HG03439 (cell line): ENCODE results near the gene RXFP1.
"Not testable (repeated sequence)": the region's sequence is repeated elsewhere in the genome, so short reads cannot be mapped to it uniquely, and the experiment has no call there.

Experiments
- ATAC-seq: cut with Tn5 transposase; IDR thresholded peaks from one replicate; pipeline ENCODE4 v1.9.1; 2021; ENCODE audit warnings: mild to moderate bottlenecking, moderate library complexity; ENCODE audit not compliant: unreplicated experiment

Gene RXFP1

DNA sequence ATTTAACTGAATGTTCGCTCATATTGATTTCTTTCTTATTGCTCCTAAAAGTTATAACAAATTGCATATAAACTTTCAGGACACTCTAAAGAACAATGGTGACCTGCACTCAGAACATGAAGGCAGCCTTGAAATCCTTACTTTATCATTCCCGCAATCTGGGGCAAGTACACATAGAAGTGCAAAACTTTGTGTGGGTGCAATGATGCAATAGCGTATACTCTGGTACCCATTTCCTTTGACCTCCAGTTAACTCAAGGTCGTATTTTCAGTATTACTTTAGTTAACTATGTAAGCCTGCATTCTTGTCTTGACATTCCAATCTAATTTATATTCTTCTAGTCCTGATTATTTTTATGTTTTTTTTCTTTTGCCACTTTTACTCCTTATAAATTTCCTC is 85.3 kb downstream of the RXFP1 start:
- ATAC-seq: no peak

DNA sequence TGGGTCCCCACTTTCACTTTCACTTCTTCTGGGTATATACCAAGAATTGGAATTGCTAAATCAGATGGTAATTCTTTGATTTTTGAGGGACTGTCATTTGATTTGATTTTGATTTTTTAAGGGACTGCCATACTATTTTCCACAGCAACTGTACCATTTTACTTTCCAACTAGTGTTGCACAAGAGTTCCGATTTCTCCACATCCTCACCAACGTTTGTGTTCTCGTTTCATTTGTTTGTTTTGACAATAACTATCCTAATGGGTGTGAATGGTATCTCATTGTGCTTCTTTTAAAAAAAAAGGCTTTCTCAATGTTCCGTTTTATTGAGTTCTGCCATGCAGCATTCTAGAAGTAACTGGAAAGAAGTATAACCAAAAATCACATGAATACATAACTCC is 87.4 kb downstream of the RXFP1 start:
- ATAC-seq: no peak

DNA sequence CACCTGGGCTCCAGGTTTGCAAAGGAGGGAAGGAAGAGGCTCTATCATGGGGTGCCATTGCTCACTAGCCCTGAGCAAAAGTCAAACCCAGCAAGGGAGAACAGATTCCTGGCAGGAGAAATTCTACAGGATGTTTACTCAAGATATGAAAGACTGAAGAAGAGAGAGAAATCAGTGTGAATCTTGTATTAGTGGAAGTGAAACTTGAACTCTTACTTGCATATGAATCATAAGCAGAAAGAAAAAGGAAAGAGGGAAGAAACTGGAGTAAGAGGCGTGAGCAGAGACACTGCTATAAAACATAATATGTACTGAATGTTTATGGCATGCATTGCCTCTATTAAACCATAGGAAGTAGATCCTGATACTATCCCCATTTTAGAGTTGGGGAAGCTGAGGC is 89.1 kb downstream of the RXFP1 start:
- peak; percentile 67 for ATAC-seq

DNA sequence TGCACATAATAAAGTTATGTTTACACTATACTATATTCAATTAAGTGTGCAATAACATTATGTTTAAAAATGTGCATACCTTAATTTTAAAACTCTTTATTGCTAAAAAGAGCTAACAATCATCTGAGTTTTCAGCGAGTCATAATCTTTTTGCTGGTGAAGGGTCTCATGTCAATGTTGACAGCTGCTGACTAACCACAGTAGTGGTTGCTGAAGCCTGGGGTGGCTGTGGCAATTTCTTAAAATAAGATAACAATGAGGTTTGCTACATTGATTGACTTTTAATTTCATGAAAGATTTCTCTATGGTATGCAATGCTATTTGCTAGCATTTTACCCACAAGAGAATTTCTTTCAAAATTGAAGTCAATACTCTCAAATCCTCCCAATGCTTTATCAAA is 91.4 kb downstream of the RXFP1 start:
- no peak for ATAC-seq

DNA sequence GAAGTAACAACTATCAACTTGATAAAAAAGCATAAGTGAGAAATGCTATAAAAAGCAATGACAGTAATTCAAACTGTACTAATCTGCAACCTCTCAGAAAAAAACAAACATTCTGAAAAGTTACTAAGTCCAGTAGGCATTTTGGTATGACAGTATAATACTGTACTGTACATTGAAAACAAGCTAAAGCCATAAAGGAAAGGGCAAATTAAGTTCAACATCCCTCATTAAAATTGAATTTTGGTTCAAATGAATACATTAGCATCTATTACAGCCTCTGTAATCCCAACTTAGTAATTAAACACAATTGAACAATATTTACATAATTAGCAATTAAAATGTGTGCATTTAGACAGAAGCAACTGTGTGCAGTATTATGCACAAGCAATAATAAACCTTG is 96.3 kb downstream of the RXFP1 start:
- no peak for ATAC-seq

DNA sequence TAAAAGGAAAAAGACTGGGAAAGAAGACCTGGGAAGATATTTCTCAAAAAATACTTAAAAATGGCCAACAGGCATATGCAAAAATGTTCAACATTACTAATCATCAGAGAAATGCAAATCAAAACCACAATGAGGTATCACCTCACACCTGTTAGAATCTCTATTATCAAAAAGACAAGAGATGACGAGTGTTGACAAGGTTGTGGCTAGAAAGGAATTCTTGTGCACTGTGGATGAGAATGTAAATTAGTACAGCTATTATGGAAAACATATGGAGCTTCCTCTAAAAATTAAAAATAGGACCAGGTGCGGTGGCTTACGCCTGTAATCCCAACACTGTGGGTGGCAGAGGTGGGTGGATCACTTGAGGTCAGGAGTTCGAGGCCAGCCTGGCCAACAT is 100.0 kb downstream of the RXFP1 start:
- no peak for ATAC-seq

DNA sequence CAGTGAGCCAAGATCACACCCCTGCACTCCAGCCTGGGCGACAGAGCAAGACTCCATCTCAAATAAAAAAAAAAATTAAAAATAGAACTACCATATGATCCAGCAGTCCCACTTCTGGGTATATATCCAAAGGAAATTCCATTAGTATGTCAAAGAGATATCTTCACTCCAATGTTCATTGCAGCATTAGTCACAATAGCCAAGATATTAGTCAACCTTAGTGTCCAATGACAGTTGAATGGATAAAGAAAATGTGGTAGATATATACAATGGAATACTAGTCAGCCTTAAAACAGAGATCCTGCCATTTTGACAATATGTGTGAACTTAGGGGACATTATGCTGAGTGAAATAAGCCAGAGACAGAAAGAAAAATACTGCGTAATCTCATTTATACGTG is 100.6 kb downstream of the RXFP1 start:
- ATAC-seq: no peak

DNA sequence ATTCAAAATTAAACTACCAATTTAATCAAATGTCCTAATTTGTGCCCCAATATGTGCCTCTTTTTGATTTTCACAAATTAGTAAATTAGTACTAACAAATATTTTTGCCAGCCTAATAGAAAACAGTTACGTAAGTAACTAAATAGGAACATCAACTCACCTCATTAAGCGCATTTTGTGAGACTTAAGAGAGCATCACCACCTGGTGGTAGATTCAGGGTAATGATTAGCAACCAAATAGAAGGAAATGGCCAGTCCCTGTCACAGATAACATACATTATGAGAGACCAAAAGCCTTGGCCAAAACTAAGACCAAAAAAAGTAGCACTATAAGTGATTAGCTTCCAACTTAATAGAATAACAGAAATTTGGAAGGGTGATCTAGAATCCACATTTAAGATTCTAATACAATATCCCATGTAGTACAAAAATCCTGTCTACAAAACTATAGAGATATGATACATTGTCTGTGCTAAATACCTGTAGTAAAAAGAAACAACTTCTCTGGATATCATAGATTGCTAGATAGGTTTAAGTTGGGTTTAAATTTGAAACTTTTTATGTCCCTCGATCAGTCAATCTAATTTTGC is 103.3 kb downstream of the RXFP1 start:
- ATAC-seq: peak; percentile 87

DNA sequence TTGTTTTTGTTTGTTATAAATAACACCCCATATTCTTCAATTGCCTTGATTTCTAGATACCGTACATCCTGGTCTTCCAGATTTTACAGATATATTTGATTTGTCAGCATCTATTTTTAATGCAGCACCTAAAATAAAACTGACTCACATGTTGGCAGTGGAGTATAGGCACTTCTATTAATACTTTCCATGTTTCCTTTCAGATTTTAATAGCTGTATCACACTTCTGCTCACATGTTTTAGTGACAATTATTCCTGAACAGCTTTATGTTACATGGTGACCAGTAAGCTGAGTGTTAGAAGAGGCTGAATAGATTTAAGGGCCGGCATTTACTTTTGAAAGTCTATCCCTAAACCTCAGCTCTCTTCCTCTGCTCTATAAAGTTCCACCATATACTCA is 103.9 kb downstream of the RXFP1 start:
- no peak for ATAC-seq

DNA sequence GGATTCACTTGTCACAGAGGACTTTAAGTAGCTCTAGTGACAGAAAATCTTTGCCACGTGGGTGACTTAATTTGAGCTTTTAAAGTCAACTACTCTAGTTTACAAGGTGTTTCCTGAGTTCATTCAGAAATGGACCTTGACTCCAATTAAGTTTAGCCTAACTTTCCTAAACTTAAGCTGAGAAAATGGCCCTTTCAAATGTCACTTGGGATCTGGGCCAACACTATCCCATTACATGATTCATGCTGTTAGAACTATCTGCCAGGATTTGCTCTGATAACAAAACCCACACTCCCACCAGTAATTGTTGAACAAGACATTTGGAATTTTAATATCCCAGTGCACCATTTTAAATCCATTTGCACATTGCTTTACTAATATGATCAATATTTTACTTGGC is 109.2 kb downstream of the RXFP1 start:
- no peak for ATAC-seq

DNA sequence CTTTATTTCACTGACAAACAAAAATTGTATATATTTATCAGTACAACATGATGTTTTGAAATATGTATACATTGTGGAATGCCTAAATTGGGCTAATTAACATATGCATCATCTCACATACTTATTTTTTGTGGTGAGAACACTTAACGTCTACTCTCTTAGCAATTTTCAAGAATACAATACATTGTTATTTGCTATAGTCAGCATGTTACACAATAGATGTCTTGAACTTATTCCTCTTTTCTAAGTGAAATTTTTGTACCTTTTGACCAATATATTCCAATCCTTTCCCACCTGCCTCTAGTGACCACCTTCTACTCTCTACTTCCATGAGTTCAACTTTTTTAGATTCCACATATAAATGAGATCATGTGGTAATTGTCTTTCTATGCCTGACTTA is 114.9 kb downstream of the RXFP1 start:
- ATAC-seq: no peak

DNA sequence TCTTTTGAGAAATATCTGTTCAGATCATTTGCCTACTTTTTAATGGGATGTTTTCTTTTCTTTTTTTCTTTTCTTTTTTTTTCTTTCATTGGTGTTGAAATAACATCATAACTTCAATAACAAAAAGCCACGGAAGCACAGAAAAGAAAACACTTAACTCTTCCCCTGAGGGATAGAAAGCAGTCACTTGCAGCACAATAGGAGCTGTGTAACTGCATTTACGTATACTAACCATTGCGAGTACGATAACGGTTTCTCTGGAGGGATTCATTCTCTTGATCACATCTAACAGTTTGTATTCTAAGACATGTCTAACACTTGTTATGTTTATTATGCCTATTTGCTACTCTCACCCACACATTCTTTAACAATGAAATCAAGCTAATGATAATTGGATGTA is 122.7 kb downstream of the RXFP1 start:
- no peak for ATAC-seq

DNA sequence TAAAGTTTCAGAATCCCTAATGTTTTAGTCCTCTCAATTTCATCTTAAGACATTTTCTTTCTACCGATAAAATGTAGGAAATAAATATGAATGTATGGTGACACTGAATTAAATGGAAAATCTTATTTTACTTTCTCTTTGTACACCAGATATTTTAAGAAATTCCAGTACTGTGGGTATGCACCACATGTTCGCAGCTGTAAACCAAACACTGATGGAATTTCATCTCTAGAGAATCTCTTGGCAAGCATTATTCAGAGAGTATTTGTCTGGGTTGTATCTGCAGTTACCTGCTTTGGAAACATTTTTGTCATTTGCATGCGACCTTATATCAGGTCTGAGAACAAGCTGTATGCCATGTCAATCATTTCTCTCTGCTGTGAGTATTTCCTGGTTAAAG is 123.1 kb downstream of the RXFP1 start:
- ATAC-seq: no peak

DNA sequence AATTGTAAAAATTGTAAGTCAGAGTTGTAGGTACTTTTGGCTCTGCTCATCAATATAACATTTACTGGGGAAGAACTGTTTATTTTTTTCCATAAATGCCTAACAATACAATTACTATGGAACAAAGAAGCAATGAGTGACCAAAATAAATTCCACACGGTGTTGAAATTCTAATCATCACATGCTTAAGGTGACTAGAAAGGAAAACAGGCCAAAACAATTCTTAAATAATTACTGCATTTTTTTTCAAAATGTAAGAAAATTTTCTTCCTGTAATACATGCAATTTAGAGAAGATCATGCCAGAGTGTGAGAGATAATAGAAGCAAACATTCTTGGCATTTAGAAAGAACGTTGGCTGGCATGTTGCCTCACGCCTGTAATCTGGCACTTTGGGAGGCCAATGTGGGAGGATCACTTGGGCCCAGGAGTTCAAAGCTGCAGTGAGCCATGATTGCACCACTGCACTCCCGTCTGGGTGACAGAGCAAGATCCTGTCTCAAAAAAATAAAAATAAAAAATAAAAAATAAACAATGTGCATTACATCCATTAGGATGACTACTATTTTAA is 127.5 kb downstream of the RXFP1 start:
- no peak for ATAC-seq

DNA sequence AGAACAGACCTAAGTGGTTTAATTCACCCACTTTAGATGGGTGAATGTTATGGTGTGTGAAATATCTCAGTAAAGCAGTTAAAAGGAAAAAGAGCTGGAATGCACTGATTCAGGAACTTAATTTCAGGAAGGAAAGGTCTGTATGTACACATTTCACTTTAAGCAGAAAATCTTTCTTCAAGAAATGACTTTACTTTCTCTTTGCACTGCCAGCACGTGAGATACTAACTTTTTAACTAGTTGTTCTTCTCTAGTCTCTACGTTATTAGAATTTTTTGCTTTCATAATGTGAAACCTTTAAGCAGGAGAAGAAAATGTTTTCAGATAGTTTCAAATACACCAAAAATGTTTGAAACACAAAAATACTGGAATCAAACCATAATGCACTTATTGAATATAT is 131.2 kb downstream of the RXFP1 start:
- no peak for ATAC-seq

DNA sequence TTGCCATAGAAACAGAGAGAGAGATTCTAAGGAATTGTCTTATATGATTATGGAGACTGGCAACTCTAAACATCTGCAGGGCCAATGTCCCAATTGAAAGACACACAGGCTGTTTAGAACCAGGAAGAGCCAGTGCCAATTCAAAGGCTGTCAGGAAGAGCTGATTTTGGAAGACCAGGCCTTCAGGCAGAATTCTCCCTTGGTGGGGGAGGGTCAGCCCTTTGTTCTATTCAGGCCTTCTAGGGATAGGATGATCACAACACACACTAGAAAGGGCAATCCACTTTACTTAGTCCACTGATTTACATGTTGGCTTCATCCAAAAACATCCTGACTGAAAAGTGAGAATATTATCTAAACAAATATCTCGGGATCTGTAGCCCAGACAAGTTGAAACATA is 134.8 kb downstream of the RXFP1 start:
- no peak for ATAC-seq

DNA sequence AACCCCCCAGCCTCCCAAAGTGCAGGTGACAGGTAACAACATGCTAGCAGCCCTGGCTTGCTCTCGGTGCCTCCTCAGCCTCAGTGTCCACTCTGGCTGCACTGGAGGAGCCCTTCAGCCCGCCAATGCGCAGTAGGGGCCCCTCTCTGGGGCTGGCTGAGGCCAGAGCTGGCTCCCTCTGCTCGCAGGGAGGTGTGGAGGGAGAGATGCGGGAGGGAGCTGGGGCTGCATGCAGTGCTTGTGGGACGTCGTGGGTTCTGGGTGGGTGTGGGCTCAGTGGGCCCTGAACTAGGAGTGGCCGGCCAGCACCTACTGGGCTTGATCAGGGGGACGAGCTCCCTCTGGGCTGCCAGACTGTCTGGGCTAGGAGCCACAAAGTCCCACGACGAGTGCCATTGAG is 135.6 kb downstream of the RXFP1 start:
- no peak for ATAC-seq

DNA sequence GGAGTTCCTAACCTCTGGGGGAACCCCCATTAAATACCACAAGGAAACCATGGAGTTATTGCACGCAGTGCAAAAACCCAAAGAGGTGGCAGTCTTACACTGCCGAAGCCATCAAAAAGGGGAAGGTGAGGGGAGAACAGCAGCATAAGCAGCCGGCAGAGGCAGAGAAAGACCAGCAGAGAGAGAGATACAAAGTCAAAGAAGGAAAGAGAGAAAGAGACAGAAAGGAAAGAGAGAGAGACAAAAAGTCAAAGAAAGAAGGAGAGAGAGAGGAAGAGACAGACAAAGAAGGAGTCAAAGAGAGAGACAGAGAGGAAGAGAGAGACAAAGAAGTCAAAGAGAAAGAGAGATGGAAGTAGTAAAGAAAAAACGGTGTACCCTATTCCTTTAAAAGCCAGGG is 141.6 kb downstream of the RXFP1 start:
- not testable (repeated sequence) for ATAC-seq

DNA sequence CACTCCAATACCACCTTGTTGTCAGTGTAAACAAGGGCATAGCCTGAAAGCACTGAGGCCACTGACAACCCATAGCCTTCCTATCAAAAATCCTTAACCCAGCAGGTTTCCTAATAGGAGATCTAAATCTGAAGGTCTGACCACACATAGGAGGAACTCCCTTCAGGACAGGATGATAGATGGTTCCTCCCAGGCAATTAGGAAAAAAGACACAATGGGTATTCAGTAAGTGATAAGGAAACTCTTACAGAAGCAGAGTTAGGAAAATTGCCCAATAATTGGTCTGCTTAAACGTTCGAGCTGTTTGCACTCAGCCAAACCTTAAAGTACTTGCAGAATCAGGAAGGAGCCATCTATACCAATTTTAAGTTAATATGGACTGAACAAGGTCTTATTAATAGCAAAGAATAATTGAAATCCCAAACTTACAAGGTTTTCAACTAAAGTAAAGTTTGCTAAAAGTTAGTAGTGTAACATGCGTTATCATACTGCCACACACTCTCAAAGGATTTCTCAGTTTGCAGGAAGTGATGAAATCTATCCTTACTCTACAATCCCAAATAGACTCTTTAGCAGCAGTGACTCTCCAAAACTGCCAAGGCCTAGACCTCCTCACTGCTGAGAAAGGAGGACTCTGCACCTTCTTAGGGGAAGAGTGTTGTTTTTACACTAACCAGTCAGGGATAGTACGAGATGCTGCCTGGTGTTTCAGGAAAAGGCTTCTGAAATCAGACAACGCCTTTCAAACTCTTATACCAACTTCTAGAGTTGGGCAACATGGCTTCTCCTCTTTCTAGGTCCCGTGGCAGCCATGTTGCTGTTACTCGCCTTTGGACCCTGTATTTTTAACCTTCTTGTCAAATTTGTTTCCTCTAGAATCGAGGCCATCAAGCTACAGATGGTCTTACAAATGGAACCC is 142.3 kb downstream of the RXFP1 start:
- not testable (repeated sequence) for ATAC-seq

DNA sequence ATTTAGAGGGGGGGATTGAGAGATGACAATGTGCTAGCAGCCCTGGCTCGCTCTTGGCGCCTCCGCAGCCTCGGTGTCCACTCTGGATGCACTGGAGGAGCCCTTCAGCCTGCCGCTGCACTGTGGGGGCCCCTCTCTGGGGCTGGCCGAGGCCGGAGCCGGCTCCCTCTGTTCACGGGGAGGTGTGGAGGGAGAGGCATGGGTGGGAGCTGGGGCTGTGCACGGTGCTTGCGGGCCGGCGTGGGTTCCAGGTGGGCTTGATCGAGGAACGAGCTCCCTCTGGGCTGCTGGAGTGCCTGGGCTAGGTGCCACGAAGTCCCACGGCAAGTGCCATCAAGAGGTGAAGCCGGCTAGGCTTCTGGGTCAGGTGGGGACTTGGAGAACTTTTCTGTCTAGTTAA is 143.1 kb downstream of the RXFP1 start:
- no peak for ATAC-seq

DNA sequence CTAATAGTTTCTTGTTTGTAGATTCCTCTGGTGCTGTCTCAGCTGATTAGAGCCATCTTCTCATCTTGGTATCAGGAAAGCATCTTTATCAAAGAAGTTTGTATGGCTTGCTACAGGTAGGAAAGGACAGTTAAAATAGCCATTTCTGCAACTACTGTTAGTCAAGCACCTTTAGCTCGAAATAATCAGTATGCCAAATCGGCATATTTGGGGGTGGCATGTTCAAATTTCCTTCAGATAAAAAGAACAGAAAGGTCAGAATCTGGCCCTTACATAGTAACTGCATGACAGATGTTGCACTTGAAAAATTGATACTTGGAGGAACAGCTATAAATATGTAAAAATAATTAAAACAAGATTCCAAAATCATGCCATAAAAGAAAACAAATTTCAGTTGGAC is 145.2 kb downstream of the RXFP1 start:
- ATAC-seq: no peak

DNA sequence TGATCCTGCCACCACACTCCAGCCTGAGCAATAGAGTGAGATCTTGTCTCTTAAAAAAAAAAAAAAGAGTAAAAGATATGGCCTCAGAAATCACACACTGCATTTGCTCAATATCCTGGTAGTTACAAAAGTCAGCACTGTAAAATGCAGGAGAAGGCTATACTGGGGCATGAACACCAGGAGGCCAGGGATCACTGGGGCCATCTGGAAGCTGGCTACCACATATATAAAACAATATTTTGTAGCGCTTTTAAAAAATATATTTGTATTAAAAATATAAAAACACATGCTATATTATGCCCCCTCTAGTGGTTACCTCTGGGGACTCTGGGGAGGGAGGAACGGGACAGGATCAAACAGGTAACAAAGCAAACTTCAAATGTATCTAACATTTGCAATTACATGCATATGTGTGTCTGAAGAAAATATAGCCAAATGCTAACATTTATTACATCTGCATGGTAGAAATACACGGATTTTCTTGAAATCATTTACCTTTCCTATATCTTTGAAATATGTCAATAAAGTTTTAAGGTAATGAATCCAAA is 146.0 kb downstream of the RXFP1 start:
- ATAC-seq: no peak
